ENCODE data around the gene TRPM3.

DNA sequence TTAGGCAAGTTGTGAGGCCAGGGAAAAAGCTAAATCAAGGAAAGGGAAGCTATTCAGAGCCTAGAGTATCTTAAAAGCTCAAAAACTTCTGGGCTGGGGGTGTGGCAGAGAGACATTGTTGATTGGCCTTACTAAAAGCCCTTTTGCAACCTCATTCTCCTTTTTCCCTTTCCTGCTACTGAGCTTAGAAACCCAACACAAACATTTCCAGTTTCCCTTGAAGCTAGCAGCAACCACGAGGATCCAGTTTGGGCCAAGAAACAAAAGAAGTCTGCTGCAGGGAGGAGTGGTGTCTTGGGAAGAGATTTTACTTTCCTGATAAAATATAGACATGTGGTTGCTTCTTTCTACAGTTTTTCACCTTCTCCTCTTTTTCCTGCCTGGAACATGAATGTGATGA is 571.5 kb downstream of the TRPM3 start:
- no peak for TF ChIP-seq CTCF (conservative IDR thresholded peaks at IDR 0.05)
- TF ChIP-seq ZFX (IDR thresholded peaks at IDR 0.05) = no peak

All from C4-2B (cell line).